ENCODE measurements around the gene CXCL16. TPM values are rescaled to one million over a fixed set of nuclear protein-coding genes. Genes with fewer than 3 reads are reported as not detected.

Gene CXCL16
- total RNA-seq, 1 experiment from 2014 or later = 4.5 TPM

DNA sequence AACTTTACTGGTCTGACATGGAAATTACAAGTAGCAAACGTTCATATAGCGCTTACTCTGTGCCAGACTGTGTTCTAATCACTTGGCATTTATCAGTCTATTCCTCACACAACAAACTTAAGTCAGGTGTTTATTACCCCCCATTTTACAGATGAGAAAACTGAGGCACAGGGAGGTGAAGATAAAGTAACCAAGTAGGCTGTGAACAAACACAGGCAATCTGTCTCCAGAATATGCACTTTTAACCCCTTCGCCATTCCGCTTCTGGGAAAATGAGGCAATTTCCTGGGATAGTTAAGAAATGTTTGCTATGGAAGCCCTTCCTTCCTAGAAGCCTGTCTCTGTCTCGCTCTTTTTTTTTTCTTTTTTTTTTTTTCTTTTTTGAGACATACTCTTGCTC is 12.2 kb upstream of the CXCL16 start:
- H2BK120ac ChIP-seq (ENCODE audit: low read depth, low read length, poor library complexity, severe bottlenecking) = no peak overlapping the region
- no peak overlapping the region for H2BK20ac ChIP-seq (ENCODE audit: low read depth, low read length, poor library complexity, severe bottlenecking)
- H3T11ph ChIP-seq (ENCODE audit: low read length) = no peak overlapping the region
- no peaks in the 10 kb centered on the region for H3K4me1 ChIP-seq (ENCODE audit: insufficient read depth, low read length)
- no peak for DNase-seq
- H3K27me3 ChIP-seq (ENCODE audit: insufficient read depth, low read length) = no peaks in the 10 kb centered on the region; the same call in 1 of the 2 replicates
- H3K9me3 ChIP-seq (ENCODE audit: control insufficient read depth, low read depth, low read length) = no peaks in the 10 kb centered on the region
- H3K9ac ChIP-seq (ENCODE audit: extremely low read depth, insufficient read length, low read length) = no peak overlapping the region
- H3K56ac ChIP-seq (ENCODE audit: insufficient read length, low read depth, low read length) = no peak overlapping the region
- Mint-ChIP-seq H3K4me1 (peaks cover 6% of the 10 kb centered on the region in 2 experiments; a peak in 2 of 4 replicates), H3K36me3 (ENCODE audit: insufficient read depth in 1 of 3, low read depth in 3 of 3) (no peaks in the 10 kb centered on the region), H3K27me3 (ENCODE audit: low read depth) (peaks cover 55% of the 10 kb centered on the region), H3K27ac (no peak overlapping the region; a peak in 1 of 7 replicates), H3K9me3 (no peaks in the 10 kb centered on the region), H3K4me3 (no peak overlapping the region)
- no CpG with 5 or more reads among the region's 5 CpGs for WGBS (ENCODE audit: extremely low coverage, insufficient read length, low lambda C conversion rate)
- no peak overlapping the region for H3K18ac ChIP-seq (ENCODE audit: insufficient read length, low read depth, low read length)
- no peak overlapping the region for H3K23ac ChIP-seq (ENCODE audit: insufficient read length, low read depth, low read length)
- no peak overlapping the region for H4K91ac ChIP-seq (ENCODE audit: insufficient read length, low read depth, low read length)
- H3K4ac ChIP-seq (ENCODE audit: low read depth, low read length) = no peak overlapping the region
- no peaks in the 10 kb centered on the region for H4K20me1 ChIP-seq (ENCODE audit: control insufficient read depth, insufficient read depth, insufficient read length)
- H3K79me2 ChIP-seq (ENCODE audit: insufficient read depth, low read length) = no peaks in the 10 kb centered on the region
- no peak overlapping the region for H2BK12ac ChIP-seq (ENCODE audit: insufficient read length, low read depth, low read length)
- no peak overlapping the region for H3K4me2 ChIP-seq (ENCODE audit: insufficient read depth, insufficient read length, low read length)
- H4K5ac ChIP-seq (ENCODE audit: insufficient read length, low read depth, low read length) = no peak overlapping the region
- H3K14ac ChIP-seq (ENCODE audit: insufficient read depth, low read length) = no peak overlapping the region
- TF ChIP-seq, protein P1, sequence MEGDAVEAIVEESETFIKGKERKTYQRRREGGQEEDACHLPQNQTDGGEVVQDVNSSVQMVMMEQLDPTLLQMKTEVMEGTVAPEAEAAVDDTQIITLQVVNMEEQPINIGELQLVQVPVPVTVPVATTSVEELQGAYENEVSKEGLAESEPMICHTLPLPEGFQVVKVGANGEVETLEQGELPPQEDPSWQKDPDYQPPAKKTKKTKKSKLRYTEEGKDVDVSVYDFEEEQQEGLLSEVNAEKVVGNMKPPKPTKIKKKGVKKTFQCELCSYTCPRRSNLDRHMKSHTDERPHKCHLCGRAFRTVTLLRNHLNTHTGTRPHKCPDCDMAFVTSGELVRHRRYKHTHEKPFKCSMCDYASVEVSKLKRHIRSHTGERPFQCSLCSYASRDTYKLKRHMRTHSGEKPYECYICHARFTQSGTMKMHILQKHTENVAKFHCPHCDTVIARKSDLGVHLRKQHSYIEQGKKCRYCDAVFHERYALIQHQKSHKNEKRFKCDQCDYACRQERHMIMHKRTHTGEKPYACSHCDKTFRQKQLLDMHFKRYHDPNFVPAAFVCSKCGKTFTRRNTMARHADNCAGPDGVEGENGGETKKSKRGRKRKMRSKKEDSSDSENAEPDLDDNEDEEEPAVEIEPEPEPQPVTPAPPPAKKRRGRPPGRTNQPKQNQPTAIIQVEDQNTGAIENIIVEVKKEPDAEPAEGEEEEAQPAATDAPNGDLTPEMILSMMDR (conservative IDR thresholded peaks at IDR 0.05) = no peak
- H2AFZ ChIP-seq (ENCODE audit: low read length) = no peak overlapping the region
- H2BK5ac ChIP-seq (ENCODE audit: insufficient read length, low read length) = no peak overlapping the region
- H3K23me2 ChIP-seq (ENCODE audit: insufficient read length, low read depth, low read length, poor library complexity, severe bottlenecking) = no peaks in the 10 kb centered on the region
- H3K79me1 ChIP-seq (ENCODE audit: insufficient read depth, low read depth, low read length, poor library complexity, severe bottlenecking) = no peaks in the 10 kb centered on the region
- no peak overlapping the region for H2BK15ac ChIP-seq (ENCODE audit: low read depth, low read length)
- H4K8ac ChIP-seq (replicated peaks; ENCODE audit: insufficient read length, low read depth, low read length) = no peak overlapping the region
- H2AK5ac ChIP-seq (ENCODE audit: insufficient read length, low read length) = no peak overlapping the region
- no peak overlapping the region for H3K27ac ChIP-seq (ENCODE audit: insufficient read length, low read depth, low read length)

All from H9 (cell line).